HG02678 (cell line): ENCODE data around the gene CGNL1.

Experiments
- ATAC-seq: cut with Tn5 transposase; IDR thresholded peaks from one replicate; pipeline ENCODE4 v1.9.1; 2021; ENCODE audit warnings: mild to moderate bottlenecking, moderate library complexity; ENCODE audit not compliant: unreplicated experiment

Gene CGNL1

DNA sequence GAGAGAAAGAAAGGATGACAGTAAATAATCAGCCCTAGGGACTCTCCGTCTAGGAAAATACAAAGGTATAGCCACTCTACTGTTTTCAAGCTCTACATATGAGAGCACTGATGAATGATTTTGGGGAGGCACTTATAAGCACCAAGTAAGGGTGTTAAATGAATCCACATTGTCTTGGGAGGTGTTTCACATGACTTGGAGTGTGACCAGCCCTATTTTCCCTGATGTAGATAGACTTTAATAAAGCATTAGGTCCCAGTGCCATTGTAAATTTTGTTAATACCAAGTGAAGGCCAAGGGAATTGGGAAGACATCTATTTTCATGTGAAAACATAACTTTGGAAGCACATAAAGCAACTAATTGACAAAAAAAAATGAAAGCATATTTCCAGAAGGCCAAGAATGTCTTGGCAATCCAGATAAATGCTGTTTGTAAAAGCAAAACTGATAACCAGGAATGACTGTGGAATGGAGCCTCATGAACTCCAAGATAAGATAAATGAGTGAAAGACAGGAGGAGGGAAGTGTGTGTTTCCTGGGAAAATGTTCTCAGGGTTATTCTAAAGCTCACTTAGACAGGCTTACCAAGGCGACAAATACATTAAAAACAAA lies 119.4 kb downstream of the CGNL1 start:
- ATAC-seq: no peak

GRCh38 chr15:57496594-57496945 lies 120.3 kb downstream of the CGNL1 start:
- ATAC-seq: no peak

DNA sequence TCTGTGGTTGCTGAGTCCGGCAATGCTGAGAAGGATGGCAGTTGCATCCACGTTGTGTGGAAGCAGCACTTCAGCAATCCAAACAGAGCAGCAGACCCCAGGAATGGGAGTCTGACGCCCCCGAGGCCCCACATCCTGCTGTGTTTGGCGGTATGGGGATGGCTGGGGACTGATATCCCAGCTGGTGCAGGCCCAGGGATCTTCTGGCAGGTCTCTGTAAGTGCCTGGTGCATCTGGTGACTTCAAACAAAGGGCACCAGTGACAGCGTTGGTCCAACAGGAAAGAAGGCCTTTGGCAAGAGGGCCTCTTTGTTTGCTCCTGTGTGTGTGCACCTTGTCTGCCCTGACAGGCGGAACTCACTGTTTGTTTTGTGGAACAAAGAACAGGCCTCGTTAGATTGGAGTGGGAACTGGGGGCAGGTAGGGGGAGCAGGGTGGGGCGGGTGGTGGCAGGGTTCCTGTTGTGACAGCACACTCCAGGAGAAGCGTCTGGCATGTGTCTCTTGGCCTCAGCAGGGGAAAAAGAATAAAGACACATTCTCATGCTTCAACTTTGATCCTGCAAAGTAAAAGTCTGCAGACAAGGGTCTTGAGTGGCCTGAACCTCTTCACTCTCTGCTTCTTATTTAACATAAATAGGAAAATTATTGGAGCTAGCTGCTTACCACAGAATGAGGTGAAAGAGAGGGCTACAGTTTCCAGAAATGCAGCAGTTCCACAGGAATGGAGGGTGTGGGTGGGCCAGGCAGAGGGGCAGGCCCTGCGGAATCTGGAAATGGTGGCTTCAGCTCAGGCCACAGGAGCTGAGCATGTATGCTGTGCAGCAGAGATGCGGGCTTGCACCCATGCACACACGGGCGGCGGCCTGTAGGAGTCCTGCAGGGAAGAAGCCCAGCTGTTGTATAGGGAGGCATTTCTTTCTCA lies 120.9 kb downstream of the CGNL1 start:
- ATAC-seq: no peak

DNA sequence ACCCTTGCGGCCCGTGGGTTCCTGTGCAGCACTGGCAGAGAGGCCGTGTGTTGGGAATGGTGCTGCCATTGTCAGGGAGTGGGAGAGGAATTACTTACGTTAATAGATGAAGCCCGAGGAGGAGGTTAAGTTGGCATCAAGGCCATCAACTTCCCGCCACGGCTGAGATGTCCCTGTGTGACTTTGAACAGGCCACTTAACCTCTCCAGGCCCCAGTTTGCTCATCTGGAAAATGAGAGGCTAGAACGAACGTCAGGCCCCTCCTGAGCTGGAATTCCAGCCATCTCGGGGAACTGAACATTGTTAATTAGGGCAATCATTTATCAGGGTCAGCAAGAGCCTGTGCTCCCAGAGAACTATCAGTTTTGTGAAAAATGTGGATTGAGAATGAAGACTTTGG lies 124.0 kb downstream of the CGNL1 start:
- no peak for ATAC-seq

GRCh38 chr15:57500979-57501576 lies 124.8 kb downstream of the CGNL1 start:
- no peak for ATAC-seq

GRCh38 chr15:57502116-57502515 lies 125.8 kb downstream of the CGNL1 start:
- no peak for ATAC-seq

DNA sequence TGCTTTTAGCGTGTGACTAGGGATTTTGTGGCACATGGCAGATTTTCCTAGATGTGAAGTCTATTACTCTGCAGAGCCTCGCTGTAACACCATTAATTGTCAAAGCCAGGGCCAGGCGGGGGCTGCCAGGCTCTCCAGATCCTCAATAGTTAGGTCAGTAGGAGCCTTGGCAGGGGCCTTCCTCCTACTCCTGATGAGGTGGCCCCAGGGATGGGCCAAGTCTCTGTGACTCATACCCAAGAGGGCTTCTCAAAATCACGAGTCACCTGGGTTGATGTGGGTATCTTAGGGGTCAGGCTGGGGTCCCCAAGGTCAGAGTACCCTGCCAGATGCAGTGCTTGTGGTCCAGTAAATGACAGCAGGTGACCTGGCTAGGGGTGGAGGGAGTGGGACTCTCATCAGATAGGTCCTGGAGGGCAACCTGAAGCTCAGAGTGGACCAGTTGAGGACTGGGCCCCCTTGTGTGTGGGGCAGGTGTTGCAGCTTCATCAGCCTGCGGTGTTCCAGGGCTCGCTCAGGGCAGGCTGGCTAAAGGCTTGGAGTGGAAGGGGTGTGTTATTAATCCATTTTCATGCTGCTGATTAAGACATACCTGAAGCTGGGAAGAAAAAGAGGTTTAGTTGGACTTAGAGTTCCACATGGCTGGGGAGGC lies 126.9 kb downstream of the CGNL1 start:
- ATAC-seq: no peak

GRCh38 chr15:57503911-57504598 lies 127.8 kb downstream of the CGNL1 start:
- ATAC-seq: no peak

GRCh38 chr15:57504599-57504940 lies 128.3 kb downstream of the CGNL1 start:
- ATAC-seq: no peak

GRCh38 chr15:57505056-57505715 lies 128.9 kb downstream of the CGNL1 start:
- ATAC-seq: no peak

GRCh38 chr15:57505949-57506391 lies 129.7 kb downstream of the CGNL1 start:
- ATAC-seq: no peak

GRCh38 chr15:57506422-57506821 lies 130.1 kb downstream of the CGNL1 start:
- ATAC-seq: no peak

GRCh38 chr15:57507111-57507510 lies 130.8 kb downstream of the CGNL1 start:
- no peak for ATAC-seq

DNA sequence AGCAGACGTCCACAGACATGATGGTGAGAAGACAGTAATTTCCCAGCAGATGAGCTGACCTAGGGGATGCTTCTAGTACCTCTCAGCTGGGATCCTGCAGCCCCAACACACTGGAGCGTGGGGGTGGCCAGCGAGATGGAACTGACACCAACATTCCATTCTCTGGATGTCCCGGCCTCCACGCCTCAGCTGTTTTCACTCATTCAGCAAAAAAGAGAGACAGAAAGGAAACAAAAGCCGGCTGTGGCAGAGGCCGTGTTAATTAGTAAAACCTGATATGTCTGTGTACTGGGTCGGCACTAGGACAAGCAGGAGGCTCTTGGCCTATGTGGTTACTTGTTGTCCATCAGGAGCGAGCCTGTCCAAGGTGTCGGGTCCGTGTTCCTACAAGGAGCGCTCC lies 132.8 kb downstream of the CGNL1 start:
- no peak for ATAC-seq

DNA sequence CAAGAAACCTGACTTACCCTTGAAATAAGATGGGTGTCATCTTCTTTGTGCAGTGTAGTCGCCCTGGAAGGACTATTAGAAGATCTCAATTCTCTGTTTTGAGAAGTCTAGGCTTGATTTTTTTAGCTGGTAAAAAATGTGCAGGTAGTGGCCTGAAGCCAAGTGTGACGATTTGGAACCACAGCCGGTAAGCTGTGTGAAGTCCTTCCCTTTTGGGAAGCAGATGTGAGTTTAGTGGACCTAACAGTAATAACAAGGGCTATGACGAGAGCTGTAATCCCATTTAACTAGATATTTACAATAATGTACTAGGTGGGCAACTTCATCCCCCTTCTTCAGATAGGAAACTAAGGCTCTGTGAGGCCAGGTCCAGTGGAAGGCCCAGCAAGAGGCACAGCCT lies 133.7 kb downstream of the CGNL1 start:
- no peak for ATAC-seq

DNA sequence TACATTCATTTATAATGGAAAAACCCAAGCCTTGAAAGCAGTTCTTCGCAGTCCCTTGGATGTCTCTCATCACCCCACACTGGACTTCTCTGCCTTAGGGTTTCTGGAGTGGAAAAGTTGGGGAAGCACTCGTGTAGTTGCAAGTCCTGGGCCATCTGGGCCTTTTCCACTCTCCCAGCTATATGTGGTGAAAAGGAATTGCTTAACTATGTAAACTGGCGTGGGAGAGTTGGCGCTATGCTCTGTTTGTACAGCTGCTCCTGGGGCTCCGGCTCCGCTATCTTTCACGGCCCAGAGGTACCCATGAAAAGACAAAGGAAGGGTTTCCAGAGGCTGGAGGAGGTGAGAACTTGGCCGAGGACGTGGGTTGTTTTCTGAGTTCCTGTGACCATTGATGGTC lies 134.3 kb downstream of the CGNL1 start:
- ATAC-seq: no peak

GRCh38 chr15:57516327-57517029 lies 140.2 kb downstream of the CGNL1 start:
- ATAC-seq: no peak

DNA sequence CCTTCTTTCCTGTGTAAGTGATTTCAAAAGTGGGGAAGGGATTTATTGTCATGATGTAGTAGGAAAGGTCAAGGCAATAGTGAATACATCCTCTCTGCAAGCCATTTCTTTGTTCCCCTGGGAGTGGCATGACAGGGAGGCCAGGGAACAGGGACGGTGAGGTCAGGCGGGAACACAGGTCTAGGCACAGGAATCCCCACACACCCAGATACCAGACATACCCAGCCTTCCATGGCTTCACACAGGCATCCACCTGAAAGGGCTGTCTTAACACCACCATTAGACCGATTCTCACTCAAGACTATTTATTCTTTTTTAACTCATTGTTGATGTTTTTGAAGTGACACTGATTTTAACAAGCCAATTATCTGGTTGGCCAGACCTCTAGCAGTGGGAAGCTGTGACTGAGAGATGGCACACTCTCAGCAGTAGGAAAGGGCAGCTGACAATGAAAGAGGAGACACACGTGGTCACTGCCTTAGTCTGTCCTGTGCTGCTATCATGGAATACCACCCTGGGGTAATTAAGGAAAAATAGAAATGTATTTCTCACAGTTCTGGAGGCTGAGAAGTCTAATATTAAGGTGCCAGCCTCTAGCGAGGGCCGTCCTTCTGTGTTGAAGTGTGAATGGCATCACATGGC lies 140.8 kb downstream of the CGNL1 start:
- ATAC-seq: no peak

DNA sequence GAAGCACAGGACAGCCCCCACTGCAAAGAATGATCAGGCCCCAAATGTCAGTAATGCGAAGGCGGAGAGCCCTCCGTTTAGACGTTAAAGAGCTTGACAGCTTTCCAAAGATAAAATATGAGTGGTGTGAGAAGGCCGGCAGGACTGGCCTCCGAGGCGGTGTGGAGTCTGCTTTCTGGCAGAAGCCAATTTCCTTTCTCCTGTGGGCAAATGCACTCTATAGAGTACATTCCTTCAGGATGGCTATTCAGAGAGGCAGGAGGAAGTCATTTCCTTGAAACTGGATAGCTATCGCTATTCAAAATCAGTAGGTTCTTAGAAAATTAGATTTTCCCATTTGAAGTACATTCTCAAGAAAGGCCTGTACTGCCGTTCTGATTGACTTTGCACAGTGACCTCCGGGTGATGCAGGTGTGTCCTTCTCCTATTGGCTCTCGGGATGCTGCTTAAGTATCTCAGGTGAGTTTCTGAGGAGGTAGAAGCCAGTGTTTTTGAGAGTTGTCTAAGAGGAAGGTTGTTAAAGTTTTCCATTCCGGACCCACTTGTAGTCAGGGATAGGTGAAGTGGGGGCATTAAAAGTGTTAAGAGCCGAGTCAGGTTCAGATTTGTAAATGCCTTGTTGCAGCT lies 142.6 kb downstream of the CGNL1 start:
- ATAC-seq: no peak
